Right cardiac atrium (tissue), 5 donors: ENCODE data around the gene EPHB2. TPM values are rescaled to one million over a fixed set of nuclear protein-coding genes. Genes with fewer than 3 reads are reported as not detected.

Experiments
- ATAC-seq, 2 donors: fragments of 200-7000 bp; cut with Tn5 transposase; one replicate each; pipeline versions ENCODE4 v1.8.0 to v1.9.1; 2020; ENCODE audit warnings: moderate library complexity in 2 of 2, mild to moderate bottlenecking in 1 of 2
- DNase-seq, 3 donors: peaks; one replicate each; pipeline ENCODE4 v3.0.0-alpha.2; 2020
- H3K27ac ChIP-seq: one replicate; pipeline ENCODE4 v1.5.1; 2013; ENCODE audit warnings: mild to moderate bottlenecking, low read length, control low read depth, moderate library complexity
- H3K27me3 ChIP-seq: one replicate; pipeline ENCODE4 v1.6.1; 2013; ENCODE audit not compliant: control insufficient read depth, insufficient read depth
- H3K4me1 ChIP-seq: one replicate; pipeline ENCODE4 v1.6.1; 2013; ENCODE audit warnings: low read length; ENCODE audit not compliant: control insufficient read depth, insufficient read depth
- H3K4me3 ChIP-seq: one replicate; pipeline ENCODE4 v1.5.1; 2013; ENCODE audit warnings: low read length, control low read depth
- H3K9me3 ChIP-seq: one replicate; pipeline ENCODE4 v1.6.1; 2013; ENCODE audit warnings: low read length; ENCODE audit not compliant: control insufficient read depth
- WGBS: extraction: QIAGEN DNeasy Blood & Tissue Kit; methylation state at CpG from one replicate; pipeline ENCODE4 v1.1.7; 2013; 5-methylcytosine and 5-hydroxymethylcytosine counted together
- intact Hi-C, 4 donors: fragments of 100-400 bp; cut with DNase I; formaldehyde crosslinking; loops; one replicate each; pipeline versions ENCODE4 v1.11.0 to v1.14.0; 2022 to 2023
- polyA plus RNA-seq: library from polyadenylated mRNA; stranded (reverse); fragments of 200-250 nt; gene quantifications from one replicate; pipeline ENCODE4 v1.2.3, GENCODE V29; 2013
- total RNA-seq, 4 donors: library from RNA; stranded (reverse); fragmentation: NEBNext Ultra II Directional; extraction: Animal tissue kit (Norgen Biotek cat#: 25700); gene quantifications; one replicate each; pipeline ENCODE4 v1.2.1, GENCODE V29; 2021
- donor health status: healthy with polysubstance abuse.
- donor health status: DM: no; HTN: yes; CAD: no.
- donor health status: DM: no; HTN: no; CAD: no.
- donor health status: DM: no; HTN: yes; CAD: no; lungs with severe emphysema.
- donor health status: DM: yes; HTN: yes; CAD: no.

EPHB2 gene
- total and polyA plus RNA-seq, 5 donors = 1.2 to 7.7 (median 3.5) TPM

- ATAC-seq = peak in 1 of 2 donors; percentile 6
Observed at GRCh38 chr1:22804406-22804805, 93.8 kb downstream of the EPHB2 start.

GRCh38 chr1:22804969-22805671 is 94.5 kb downstream of the EPHB2 start:
- H3K9me3 ChIP-seq = no peaks in the 10 kb centered on the region
- 78% methylated on average over 7 of the region's 7 CpGs for WGBS
- no peaks in the 10 kb centered on the region for H3K4me1 ChIP-seq
- ATAC-seq (no peak), DNase-seq (peak in 1 of 3 donors; percentile 25)
- intact Hi-C loops = no loop called here
- no peak overlapping the region for H3K27ac ChIP-seq
- H3K4me3 ChIP-seq = no peak overlapping the region
- H3K27me3 ChIP-seq = no peaks in the 10 kb centered on the region

More at GRCh38 chr1:22804406-22804805, 93.8 kb downstream of the EPHB2 start:
- no peaks in the 10 kb centered on the region for H3K4me1 ChIP-seq
- DNase-seq = peak in 1 of 3 donors; percentile 43
- H3K27me3 ChIP-seq = no peaks in the 10 kb centered on the region
- WGBS = 40% methylated on average over 6 of the region's 6 CpGs
- no peak overlapping the region for H3K4me3 ChIP-seq
- no peaks in the 10 kb centered on the region for H3K9me3 ChIP-seq
- no peak overlapping the region for H3K27ac ChIP-seq
- intact Hi-C loops = no loop called here

- H3K27ac ChIP-seq = no peak overlapping the region
- intact Hi-C loops = no loop called here
- H3K27me3 ChIP-seq = no peaks in the 10 kb centered on the region
- no peaks in the 10 kb centered on the region for H3K9me3 ChIP-seq
- ATAC-seq = no peak
- peak in 1 of 3 donors; percentile 24 for DNase-seq
- H3K4me3 ChIP-seq = no peak overlapping the region
- 87% methylated on average over 4 of the region's 4 CpGs for WGBS
- H3K4me1 ChIP-seq = no peaks in the 10 kb centered on the region
Observed at GRCh38 chr1:22805672-22806038, 95.0 kb downstream of the EPHB2 start.

- intact Hi-C loops = no loop called here
- H3K4me1 ChIP-seq = no peaks in the 10 kb centered on the region
- DNase-seq (peak in 1 of 3 donors; percentile 41), ATAC-seq (no peak)
- H3K9me3 ChIP-seq = no peaks in the 10 kb centered on the region
- no peaks in the 10 kb centered on the region for H3K27me3 ChIP-seq
- no peak overlapping the region for H3K27ac ChIP-seq
- WGBS = 70% methylated on average over 12 of the region's 12 CpGs
- H3K4me3 ChIP-seq = no peak overlapping the region
Observed at GRCh38 chr1:22806584-22806983, 95.9 kb downstream of the EPHB2 start.

- Histone ChIP-seq H3K9me3 (no peaks in the 10 kb centered on the region), H3K27me3 (no peaks in the 10 kb centered on the region), H3K4me1 (no peaks in the 10 kb centered on the region), H3K27ac (no peak overlapping the region), H3K4me3 (no peak overlapping the region)
- peak in 1 of 3 donors; percentile 2 for DNase-seq
- 93% methylated on average over 4 of the region's 4 CpGs for WGBS
- intact Hi-C loops = no loop called here
- ATAC-seq = no peak
Observed at GRCh38 chr1:22807340-22807739, 96.7 kb downstream of the EPHB2 start.

GRCh38 chr1:22808186-22808675 is 97.6 kb downstream of the EPHB2 start:
- H3K27ac ChIP-seq = no peak overlapping the region
- no peaks in the 10 kb centered on the region for H3K9me3 ChIP-seq
- DNase-seq (peak; percentile 47 to 72 (median 52)), ATAC-seq (peak; percentile 55 to 60)
- no peaks in the 10 kb centered on the region for H3K4me1 ChIP-seq
- no peak overlapping the region for H3K4me3 ChIP-seq
- intact Hi-C loops = no loop called here
- no peaks in the 10 kb centered on the region for H3K27me3 ChIP-seq
- WGBS = 61% methylated on average over 6 of the region's 6 CpGs

GRCh38 chr1:22808676-22809483 is 98.2 kb downstream of the EPHB2 start:
- intact Hi-C loops = no loop called here
- no peak overlapping the region for H3K27ac ChIP-seq

GRCh38 chr1:22809783-22810182 is 99.1 kb downstream of the EPHB2 start:
- H3K9me3 ChIP-seq = no peaks in the 10 kb centered on the region
- intact Hi-C loops = no loop called here
- H3K27ac ChIP-seq = no peak overlapping the region
- DNase-seq (no peak), ATAC-seq (no peak)
- H3K4me1 ChIP-seq = no peaks in the 10 kb centered on the region
- no peaks in the 10 kb centered on the region for H3K27me3 ChIP-seq
- 93% methylated on average over 4 of the region's 4 CpGs for WGBS
- no peak overlapping the region for H3K4me3 ChIP-seq

More at GRCh38 chr1:22808676-22809483, 98.2 kb downstream of the EPHB2 start:
- ATAC-seq = peak; percentile 84 to 87
- Histone ChIP-seq H3K4me3 (no peak overlapping the region), H3K4me1 (no peaks in the 10 kb centered on the region), H3K27me3 (no peaks in the 10 kb centered on the region), H3K9me3 (no peaks in the 10 kb centered on the region)
- DNase-seq = peak; percentile 82 to 92 (median 91)
- WGBS = 50% methylated on average over 15 of the region's 15 CpGs

GRCh38 chr1:22810378-22810777 is 99.7 kb downstream of the EPHB2 start:
- H3K4me3 ChIP-seq = no peak overlapping the region
- DNase-seq (no peak), ATAC-seq (no peak)
- no peak overlapping the region for H3K27ac ChIP-seq
- no peaks in the 10 kb centered on the region for H3K9me3 ChIP-seq
- H3K27me3 ChIP-seq = no peaks in the 10 kb centered on the region
- intact Hi-C loops = no loop called here
- no peaks in the 10 kb centered on the region for H3K4me1 ChIP-seq
- WGBS = 69% methylated on average over 2 of the region's 2 CpGs

GRCh38 chr1:22812092-22812880 is 101.6 kb downstream of the EPHB2 start:
- DNase-seq (peak in 1 of 3 donors; percentile 17), ATAC-seq (no peak)
- no peaks in the 10 kb centered on the region for H3K9me3 ChIP-seq
- no peaks in the 10 kb centered on the region for H3K27me3 ChIP-seq
- intact Hi-C loops = no loop called here
- no peaks in the 10 kb centered on the region for H3K4me1 ChIP-seq
- H3K27ac ChIP-seq = no peak overlapping the region
- H3K4me3 ChIP-seq = no peak overlapping the region
- WGBS = 80% methylated on average over 18 of the region's 18 CpGs
